ENCODE data around the gene USF2. TPM values are rescaled to one million over a fixed set of nuclear protein-coding genes. Genes with fewer than 3 reads are reported as not detected.
A peak's percentile ranks its signal among the peaks of the same experiment; 100 is the strongest.

The USF2 gene
- total RNA-seq, 1 donor from 2014 or later = 133 TPM

DNA sequence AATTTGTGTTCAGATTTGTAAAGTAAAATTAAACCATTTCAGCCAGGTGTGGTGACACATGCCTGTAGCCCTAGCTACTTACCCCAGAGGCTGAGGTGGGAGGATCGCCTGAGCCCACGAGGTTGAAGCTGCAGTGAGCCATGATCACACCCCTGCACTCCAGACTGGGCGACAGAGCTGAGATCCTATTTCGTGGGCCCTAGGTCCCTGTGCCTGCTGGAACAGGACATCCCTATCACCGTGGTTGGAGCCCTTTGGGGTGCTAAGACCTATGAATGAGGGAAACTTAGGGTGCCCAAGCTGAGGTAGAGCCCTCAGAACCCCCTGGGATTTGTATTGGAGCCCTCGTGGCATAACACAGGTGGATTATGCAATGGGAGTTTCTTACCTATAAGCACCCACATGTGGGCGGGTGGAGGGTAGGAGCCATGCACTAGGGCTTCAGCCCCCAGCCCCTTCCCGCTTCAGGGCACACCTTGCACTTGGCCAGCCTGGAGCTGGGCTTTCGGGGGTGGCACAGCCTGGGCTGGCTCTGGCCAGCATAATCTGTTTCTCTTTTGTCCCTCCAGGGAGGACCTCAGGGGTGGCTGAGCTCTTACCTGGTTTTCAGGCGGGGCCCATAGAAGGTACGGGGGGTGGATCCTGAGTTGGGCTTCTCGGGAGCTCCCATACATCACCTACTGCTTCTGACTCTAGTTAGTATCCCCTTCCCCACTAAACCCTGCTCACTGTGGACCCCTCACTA is 7.2 kb upstream of the USF2 start:
- Mint-ChIP-seq H3K27ac (no peak overlapping the region), H3K9me3 (no peaks in the 10 kb centered on the region), H3K4me1 (ENCODE audit: unreplicated experiment) (peaks cover 22% of the 10 kb centered on the region), H3K36me3 (no peaks in the 10 kb centered on the region), H3K27me3 (no peaks in the 10 kb centered on the region), H3K4me3 (no peak overlapping the region)
- peak; percentile 60 for DNase-seq (ENCODE audit: extremely low spot score, unreplicated experiment)
- TF ChIP-seq, protein P1, sequence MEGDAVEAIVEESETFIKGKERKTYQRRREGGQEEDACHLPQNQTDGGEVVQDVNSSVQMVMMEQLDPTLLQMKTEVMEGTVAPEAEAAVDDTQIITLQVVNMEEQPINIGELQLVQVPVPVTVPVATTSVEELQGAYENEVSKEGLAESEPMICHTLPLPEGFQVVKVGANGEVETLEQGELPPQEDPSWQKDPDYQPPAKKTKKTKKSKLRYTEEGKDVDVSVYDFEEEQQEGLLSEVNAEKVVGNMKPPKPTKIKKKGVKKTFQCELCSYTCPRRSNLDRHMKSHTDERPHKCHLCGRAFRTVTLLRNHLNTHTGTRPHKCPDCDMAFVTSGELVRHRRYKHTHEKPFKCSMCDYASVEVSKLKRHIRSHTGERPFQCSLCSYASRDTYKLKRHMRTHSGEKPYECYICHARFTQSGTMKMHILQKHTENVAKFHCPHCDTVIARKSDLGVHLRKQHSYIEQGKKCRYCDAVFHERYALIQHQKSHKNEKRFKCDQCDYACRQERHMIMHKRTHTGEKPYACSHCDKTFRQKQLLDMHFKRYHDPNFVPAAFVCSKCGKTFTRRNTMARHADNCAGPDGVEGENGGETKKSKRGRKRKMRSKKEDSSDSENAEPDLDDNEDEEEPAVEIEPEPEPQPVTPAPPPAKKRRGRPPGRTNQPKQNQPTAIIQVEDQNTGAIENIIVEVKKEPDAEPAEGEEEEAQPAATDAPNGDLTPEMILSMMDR (conservative IDR thresholded peaks at IDR 0.05) = no peak

DNA sequence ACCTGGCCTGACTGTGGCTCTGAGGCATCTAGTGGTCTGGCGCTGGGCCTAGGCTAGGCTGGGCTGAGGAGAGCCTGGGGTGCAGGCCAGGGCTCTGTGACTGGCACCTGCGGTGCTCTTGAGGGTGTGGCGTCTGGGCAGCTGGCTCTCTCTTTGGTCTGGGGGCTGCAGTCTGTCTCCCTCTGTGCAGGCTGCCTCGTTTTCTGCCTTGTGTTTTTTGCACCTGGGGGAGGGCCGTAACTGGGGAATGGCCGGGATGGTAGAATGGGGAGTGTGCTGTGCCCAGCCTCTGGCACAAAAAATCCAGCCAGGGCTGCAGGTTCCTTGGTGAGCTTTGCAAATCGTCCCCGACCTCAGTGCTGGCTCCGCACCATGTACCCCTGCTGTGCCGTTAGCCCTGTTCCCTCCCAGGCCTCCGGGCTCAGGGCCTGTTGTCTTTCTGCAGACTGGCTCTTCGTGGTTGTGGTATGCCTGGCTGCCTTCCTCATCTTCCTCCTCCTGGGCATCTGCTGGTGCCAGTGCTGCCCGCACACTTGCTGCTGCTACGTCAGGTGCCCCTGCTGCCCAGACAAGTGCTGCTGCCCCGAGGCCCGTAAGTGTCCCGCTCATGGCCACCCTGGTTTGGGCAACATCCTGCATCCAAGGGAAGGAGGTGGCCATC is 6.5 kb upstream of the USF2 start:
- TF ChIP-seq, protein P1 (conservative IDR thresholded peaks at IDR 0.05) = no peak

DNA sequence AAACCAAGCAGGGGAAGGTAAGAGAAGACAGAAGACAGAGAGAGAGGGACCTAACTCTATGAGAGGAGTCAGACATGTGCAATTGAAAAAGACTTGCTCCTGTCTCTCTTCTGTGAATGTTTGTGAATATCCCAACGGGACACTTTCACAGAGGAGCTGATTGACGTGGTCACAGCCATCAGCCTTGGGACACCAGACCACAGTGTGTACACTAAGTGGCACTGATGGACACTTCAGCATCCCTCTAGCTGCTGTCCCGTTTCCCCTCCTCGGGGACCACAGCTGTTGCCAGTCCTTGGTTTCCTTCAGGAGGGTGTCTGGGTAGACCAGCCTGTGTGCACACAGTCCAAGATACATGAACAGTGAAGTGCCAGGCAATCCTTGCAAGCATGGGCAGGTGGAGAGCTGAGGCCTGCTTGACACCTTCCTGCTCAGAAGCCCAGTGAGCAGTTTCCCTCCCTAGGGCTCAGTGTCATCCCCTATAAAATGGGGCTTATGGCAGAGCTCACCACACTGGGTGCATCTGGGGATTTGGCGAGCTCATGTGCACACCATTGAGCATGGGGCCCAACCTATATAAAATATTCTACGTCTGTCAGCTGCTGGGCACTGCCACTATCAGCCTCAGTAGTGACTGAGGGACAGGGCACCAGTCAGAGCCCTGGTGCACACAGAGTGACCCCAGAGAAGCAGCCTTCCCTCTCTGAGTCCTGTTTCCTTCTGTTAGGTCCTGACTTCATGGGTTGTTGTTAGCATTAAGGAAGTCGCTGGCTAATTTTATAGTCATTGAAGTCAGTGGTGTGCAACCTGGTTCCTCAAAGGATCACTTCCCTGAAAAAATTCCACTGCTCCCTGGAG is 4.3 kb upstream of the USF2 start:
- TF ChIP-seq, protein P1 (conservative IDR thresholded peaks at IDR 0.05) = no peak
- Mint-ChIP-seq H3K27me3 (no peaks in the 10 kb centered on the region), H3K27ac (peak overlapping the region; percentile 55), H3K4me1 (ENCODE audit: unreplicated experiment) (peaks cover 13% of the 10 kb centered on the region), H3K36me3 (no peaks in the 10 kb centered on the region), H3K9me3 (no peaks in the 10 kb centered on the region), H3K4me3 (peak overlapping the region; percentile 76)
- peak; percentile 43 for DNase-seq (ENCODE audit: extremely low spot score, unreplicated experiment)

More for the DNA sequence above, 6.5 kb upstream of the USF2 start:
- Mint-ChIP-seq H3K4me3 (no peak overlapping the region), H3K27me3 (no peaks in the 10 kb centered on the region), H3K9me3 (no peaks in the 10 kb centered on the region), H3K27ac (no peak overlapping the region), H3K4me1 (ENCODE audit: unreplicated experiment) (peaks cover 20% of the 10 kb centered on the region), H3K36me3 (no peaks in the 10 kb centered on the region)
- peak; percentile 67 for DNase-seq (ENCODE audit: extremely low spot score, unreplicated experiment)

DNA sequence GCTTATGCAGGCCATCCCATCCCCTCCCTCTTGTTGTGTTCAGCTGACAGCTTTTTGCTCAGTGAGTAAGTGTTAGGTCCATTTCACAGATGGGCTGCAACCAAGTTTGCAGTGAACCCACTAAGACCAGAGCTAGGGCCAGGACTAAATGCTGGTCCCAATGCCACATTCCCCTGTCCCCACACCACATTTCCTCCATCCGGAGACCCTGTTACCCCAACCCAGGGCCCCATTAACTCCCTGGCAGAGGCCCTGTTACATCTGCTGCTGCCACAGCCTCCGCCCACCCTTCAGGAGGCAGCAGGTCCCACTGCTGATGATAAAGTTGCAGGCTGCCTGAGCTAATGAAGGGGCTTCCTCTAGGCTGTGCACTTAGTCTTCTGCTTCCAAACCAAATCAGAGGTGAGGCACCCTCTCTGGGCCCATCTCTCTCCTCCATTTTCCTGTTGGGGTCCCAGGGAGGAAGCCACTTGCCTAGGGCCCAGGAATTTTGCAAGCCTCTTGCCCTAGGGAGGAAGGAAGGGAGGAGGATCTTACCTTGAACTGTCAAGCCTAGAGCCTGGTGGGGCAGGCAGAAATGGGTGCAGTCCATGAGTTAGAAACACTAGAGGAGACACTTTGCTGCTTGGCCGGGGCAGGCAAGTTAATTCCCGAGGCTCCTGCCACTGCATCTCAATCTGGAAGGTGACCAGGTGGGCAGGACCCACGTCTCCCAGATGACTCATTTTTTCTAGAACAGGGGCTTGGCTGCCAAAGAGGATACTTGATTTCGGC is 3.4 kb upstream of the USF2 start:
- peak; percentile 48 for DNase-seq (ENCODE audit: extremely low spot score, unreplicated experiment)
- Mint-ChIP-seq H3K27ac (peak overlapping the region; percentile 68), H3K27me3 (no peaks in the 10 kb centered on the region), H3K4me3 (peak overlapping the region; percentile 84), H3K9me3 (no peaks in the 10 kb centered on the region), H3K36me3 (no peaks in the 10 kb centered on the region), H3K4me1 (ENCODE audit: unreplicated experiment) (peaks cover 13% of the 10 kb centered on the region)
- TF ChIP-seq, protein P1 (conservative IDR thresholded peaks at IDR 0.05) = no peak

Measured in type B pancreatic cell (in vitro differentiated cells).